Activated naive CD8-positive, alpha-beta T cell treated with anti-CD3 and anti-CD28 coated beads for 36 hours (primary cell): Measurements from ENCODE around the gene ZNF846. TPM values are rescaled to one million over a fixed set of nuclear protein-coding genes. Genes with fewer than 3 reads are reported as not detected.
"Not testable (repeated sequence)": the region's sequence is repeated elsewhere in the genome, so short reads cannot be mapped to it uniquely, and the experiment has no call there.

Source experiments
- DNase-seq: peaks from one replicate; pipeline ENCODE4 v3.0.0; 2021
- H3K27ac Mint-ChIP-seq: one replicate; pipeline ENCODE4 v1.8.0; 2022; ENCODE audit warnings: mild to moderate bottlenecking, moderate library complexity, mixed read lengths
- H3K27me3 Mint-ChIP-seq: one replicate; pipeline ENCODE4 v1.8.0; 2022; ENCODE audit warnings: mild to moderate bottlenecking, mixed read lengths
- H3K36me3 Mint-ChIP-seq: one replicate; pipeline ENCODE4 v1.8.0; 2021; ENCODE audit warnings: mild to moderate bottlenecking, mixed read lengths
- H3K4me1 Mint-ChIP-seq: one replicate; pipeline ENCODE4 v1.8.0; 2021; ENCODE audit warnings: mixed read lengths
- H3K4me3 Mint-ChIP-seq: one replicate; pipeline ENCODE4 v1.8.0; 2022; ENCODE audit warnings: mild to moderate bottlenecking, moderate library complexity, mixed read lengths
- H3K9me3 Mint-ChIP-seq: one replicate; pipeline ENCODE4 v1.8.0; 2022; ENCODE audit warnings: mixed read lengths
- total RNA-seq, 2 experiments: library from RNA; stranded (reverse); gene quantifications; one replicate each; pipeline ENCODE4 v1.2.3, GENCODE V29; 2021

ZNF846 gene
- total RNA-seq, 2 experiments from 2014 or later, result 6.1 to 6.8 TPM

DNA sequence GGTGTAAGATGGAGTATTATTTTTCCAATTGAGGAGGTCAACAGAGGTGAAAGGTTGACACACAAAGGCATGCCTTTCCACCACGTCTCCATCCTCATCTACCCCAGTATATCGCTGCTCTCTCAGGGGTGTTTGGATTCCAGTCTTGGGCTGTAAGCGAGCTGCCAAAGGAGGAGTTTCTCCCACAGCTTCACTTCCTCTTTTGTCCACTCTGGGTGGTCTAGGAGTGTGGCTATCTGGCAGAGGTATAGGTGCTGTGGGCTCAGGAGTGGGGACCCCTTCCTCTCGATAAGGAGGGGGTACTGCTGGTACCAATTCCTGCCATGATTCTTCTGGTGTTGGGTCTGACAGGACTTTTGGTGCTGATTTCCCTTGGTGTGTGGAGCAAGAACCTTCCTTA lies 39.4 kb downstream of the ZNF846 start:
- H3K27me3 Mint-ChIP-seq, result no peaks in the 10 kb centered on the region
- H3K4me1 Mint-ChIP-seq, result no peaks in the 10 kb centered on the region
- peaks cover 2% of the 10 kb centered on the region for H3K36me3 Mint-ChIP-seq
- peaks cover 12% of the 10 kb centered on the region for H3K9me3 Mint-ChIP-seq
- no peak overlapping the region for H3K4me3 Mint-ChIP-seq
- DNase-seq, result no peak
- no peak overlapping the region for H3K27ac Mint-ChIP-seq

DNA sequence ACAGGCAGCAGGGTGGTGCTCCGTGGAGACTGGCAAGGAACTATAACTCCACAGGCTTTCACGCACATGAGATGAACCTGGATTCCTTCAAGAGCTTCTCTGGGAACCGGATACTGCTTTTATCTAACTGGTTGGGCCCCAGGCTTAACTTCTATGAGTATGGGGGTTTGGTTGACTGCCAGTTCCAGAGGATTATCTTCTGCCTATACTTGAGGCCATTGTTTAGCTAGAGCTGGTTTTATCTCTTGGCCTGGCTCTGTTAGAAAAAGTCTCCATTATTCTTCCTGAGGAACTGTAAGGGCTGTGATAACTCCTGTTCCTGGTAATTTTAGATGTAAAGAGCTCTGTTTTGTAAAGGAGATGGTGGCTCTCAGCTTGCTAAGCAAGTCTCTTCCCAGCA lies 40.9 kb downstream of the ZNF846 start:
- H3K36me3 Mint-ChIP-seq, result peaks cover 2% of the 10 kb centered on the region
- no peaks in the 10 kb centered on the region for H3K27me3 Mint-ChIP-seq
- no peak overlapping the region for H3K4me3 Mint-ChIP-seq
- H3K4me1 Mint-ChIP-seq, result no peaks in the 10 kb centered on the region
- DNase-seq, result no peak
- H3K27ac Mint-ChIP-seq, result no peak overlapping the region
- H3K9me3 Mint-ChIP-seq, result peaks cover 22% of the 10 kb centered on the region

DNA sequence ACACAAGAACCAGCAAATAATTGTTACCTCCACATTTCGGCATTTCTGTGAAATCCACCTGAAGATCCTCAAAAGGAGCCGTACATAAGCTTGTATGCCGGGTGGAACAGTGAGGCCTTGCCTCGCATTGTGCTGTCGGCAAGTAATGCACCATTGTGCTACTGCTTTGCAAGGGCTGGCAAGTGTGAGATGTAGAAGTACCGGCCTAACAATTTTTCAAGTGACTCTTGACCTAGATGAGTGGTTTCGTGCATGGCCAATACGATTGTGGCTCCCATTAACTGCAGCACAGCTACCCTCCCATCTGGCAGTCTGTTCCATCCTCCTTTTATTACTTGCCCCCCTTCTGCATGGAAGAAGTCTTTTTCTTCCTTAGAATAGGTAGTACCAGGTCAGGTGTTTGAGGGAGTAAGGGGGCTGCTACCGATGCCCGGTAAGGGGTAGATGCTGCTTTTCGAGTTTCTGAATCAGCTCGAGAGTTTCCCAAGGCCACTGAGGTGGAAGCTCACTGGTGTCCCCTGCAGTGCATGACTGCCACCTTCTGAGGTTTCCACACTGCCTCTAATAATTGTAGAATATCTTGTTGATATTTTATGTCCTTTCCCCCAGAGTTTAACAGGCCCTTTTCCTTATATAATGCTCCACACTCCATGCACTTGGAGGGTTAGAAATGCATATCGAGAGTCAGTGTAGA lies 42.9 kb downstream of the ZNF846 start:
- not testable (repeated sequence) for H3K4me3 Mint-ChIP-seq, H3K27me3 Mint-ChIP-seq, DNase-seq, H3K4me1 Mint-ChIP-seq, H3K36me3 Mint-ChIP-seq, H3K27ac Mint-ChIP-seq
- peaks cover 25% of the 10 kb centered on the region for H3K9me3 Mint-ChIP-seq

DNA sequence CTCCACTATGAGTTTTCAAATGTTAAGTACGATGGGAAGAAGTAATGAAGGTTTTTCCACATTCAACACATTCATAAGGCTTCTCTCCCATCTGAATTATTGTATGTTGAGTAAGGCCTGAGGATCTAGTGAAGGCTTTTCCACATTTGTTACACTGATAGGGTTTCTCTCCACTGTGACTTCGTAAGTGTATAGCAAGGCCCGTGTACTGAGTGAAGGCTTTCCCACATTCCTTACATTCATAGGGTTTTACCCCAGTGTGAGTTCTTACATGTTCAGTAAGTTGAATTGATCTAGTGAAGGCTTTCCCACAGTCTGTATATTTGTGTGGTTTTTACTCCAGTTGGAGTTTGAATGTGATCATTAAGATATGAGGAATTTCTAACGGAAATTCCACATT lies 44.4 kb downstream of the ZNF846 start:
- no peak overlapping the region for H3K27ac Mint-ChIP-seq
- H3K9me3 Mint-ChIP-seq, result peaks cover 25% of the 10 kb centered on the region

DNA sequence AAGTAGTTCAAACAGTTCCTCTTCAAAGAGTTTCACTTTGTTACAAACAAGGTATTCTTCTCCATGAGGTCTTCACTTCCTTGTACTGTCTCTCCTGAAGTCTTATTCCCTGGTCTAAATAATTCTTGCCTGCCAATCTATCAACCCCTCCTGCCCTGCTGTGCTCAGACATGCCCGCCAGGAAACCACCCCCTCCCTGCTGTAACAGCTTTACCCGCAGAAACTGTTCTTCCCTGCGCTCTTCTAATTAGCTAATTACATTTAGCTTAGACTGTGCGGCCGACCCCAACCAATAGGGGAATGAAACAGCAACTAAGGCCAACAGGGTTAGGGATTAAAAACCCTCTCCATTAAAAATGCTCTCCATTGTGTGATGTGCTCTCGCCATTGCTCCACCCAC lies 46.7 kb downstream of the ZNF846 start:
- H3K4me3 Mint-ChIP-seq, result no peak overlapping the region
- H3K4me1 Mint-ChIP-seq, result peaks cover 1% of the 10 kb centered on the region
- H3K36me3 Mint-ChIP-seq, result peaks cover 5% of the 10 kb centered on the region
- peaks cover 25% of the 10 kb centered on the region for H3K9me3 Mint-ChIP-seq
- DNase-seq, result no peak
- H3K27me3 Mint-ChIP-seq, result peaks cover 8% of the 10 kb centered on the region
- no peak overlapping the region for H3K27ac Mint-ChIP-seq

More for the DNA sequence above, 44.4 kb downstream of the ZNF846 start:
- Mint-ChIP-seq H3K4me1 (peaks cover 1% of the 10 kb centered on the region), H3K4me3 (no peak overlapping the region), H3K36me3 (peaks cover 5% of the 10 kb centered on the region), H3K27me3 (peaks cover 4% of the 10 kb centered on the region)
- DNase-seq, result no peak

DNA sequence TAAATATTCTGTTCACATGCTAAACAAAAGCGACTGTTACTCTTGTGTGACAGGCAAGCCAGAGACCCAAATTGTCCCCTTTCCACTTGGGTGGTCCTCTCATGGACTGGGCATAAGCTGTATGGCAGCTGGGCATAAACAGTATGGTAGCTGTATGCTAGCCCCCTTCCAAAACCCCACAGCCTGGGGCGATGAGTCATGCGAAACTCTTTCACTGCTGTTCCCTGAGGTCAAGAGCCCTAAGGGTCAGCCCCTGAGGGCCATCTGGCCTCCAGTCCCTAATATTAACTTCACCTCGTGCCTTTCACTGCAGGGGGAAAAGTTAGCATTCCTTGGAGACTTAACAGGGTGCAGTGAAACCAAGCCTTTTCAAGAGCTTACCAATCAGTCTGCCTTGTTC lies 48.0 kb downstream of the ZNF846 start:
- H3K4me3 Mint-ChIP-seq, result no peak overlapping the region

DNA sequence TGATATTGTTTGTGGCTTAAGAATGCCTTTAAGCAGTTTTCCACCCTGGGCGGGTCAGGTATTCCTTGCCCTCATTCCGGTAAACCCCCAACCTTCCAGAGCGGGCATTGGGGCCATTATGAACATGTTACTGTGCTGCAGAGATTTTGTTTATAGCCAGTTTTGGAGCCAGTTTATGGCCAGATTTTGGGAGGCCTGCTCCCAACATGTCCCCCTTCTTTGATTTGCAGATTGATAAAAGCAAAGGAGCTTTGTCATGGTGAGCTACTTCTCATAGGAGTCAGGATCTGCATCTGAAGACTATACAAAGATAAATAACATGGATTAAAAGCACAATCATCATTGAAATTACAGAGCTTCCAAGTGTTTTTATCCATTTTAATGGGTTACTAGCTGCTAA lies 56.7 kb downstream of the ZNF846 start:
- no peaks in the 10 kb centered on the region for H3K4me1 Mint-ChIP-seq
- H3K27me3 Mint-ChIP-seq, result peaks cover 3% of the 10 kb centered on the region
- no peak for DNase-seq
- peaks cover 29% of the 10 kb centered on the region for H3K9me3 Mint-ChIP-seq
- H3K27ac Mint-ChIP-seq, result no peak overlapping the region
- H3K4me3 Mint-ChIP-seq, result no peak overlapping the region
- H3K36me3 Mint-ChIP-seq, result peaks cover 5% of the 10 kb centered on the region

More for the DNA sequence above, 48.0 kb downstream of the ZNF846 start:
- Mint-ChIP-seq H3K27ac (no peak overlapping the region), H3K36me3 (peaks cover 5% of the 10 kb centered on the region), H3K4me1 (peaks cover 1% of the 10 kb centered on the region), H3K9me3 (peaks cover 25% of the 10 kb centered on the region), H3K27me3 (peaks cover 8% of the 10 kb centered on the region)
- no peak for DNase-seq

DNA sequence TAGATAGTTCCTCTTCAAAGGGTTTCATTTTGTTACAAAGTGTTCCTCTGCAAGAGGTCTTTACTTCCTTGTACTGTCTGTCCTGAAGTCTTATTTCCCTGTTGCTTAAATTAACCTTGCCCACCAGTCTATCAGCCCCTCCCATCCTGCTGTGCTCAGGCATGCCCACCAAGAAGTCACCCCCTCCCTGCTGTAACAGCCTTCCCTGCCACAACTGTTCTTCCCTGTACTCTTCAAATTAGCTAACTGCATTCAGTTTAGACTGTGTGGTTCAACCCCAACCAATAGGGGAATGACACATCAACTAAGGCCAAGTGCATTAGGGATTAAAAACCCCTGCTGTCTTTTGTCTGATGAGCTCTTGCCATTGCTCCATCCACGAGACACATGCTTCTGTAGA lies 59.2 kb downstream of the ZNF846 start:
- Mint-ChIP-seq H3K27ac (no peak overlapping the region), H3K4me3 (no peak overlapping the region), H3K9me3 (peaks cover 29% of the 10 kb centered on the region), H3K4me1 (no peaks in the 10 kb centered on the region), H3K36me3 (peaks cover 5% of the 10 kb centered on the region), H3K27me3 (peaks cover 3% of the 10 kb centered on the region)
- no peak for DNase-seq

DNA sequence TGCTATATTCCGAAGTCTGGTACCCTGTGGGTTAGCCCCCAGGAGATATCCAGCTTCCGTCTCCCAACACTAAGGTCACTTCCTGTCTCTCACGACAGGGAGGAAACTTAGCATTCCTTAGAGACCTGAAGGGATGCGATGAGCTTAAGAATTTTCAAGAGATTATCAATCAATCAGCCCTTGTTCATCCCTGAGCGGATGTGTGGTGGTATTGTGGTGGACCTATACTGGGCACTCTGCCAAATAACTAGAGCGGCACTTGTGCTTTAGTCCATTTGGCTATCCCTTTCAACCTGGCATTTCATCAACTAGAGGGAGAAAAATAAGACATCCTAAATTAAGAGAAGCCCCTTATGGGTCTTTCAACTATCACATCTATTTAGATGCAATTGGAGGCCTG lies 62.7 kb downstream of the ZNF846 start:
- no peak overlapping the region for H3K27ac Mint-ChIP-seq
- no peak overlapping the region for H3K4me3 Mint-ChIP-seq

DNA sequence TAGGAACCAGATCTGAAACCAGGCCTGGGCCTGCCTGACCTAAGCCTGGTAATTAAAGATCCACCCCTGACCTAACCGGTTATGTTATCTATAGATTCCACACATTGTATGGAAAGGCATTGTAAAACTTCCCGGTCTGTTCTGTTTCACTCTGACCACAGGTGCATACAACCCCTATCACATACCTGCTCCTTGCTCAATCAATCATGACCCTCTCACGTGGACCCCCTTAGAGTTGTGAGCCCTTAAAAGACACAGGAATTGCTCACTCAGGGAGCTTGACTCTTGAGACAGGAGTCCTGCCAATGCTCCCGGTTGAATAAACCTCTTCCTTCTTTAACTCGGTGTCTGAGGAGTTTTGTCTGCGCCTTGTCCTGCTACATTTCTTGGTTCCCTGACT lies 66.4 kb downstream of the ZNF846 start:
- Mint-ChIP-seq H3K4me1 (peaks cover 5% of the 10 kb centered on the region), H3K4me3 (no peak overlapping the region), H3K27me3 (no peaks in the 10 kb centered on the region), H3K36me3 (no peaks in the 10 kb centered on the region), H3K27ac (no peak overlapping the region), H3K9me3 (peaks cover 9% of the 10 kb centered on the region)
- DNase-seq, result no peak

More for the DNA sequence above, 62.7 kb downstream of the ZNF846 start:
- no peak for DNase-seq
- Mint-ChIP-seq H3K27me3 (no peaks in the 10 kb centered on the region), H3K4me1 (peaks cover 5% of the 10 kb centered on the region), H3K36me3 (peaks cover 2% of the 10 kb centered on the region), H3K9me3 (peaks cover 10% of the 10 kb centered on the region)

Other genes starting within 250 kb of the ZNF846 start
- gene ZNF426, start 230.1 kb downstream of the ZNF846 start, total RNA-seq, result 10 to 100 TPM; 18.6 to 18.8 TPM
- 10 to 100 TPM; 89.3 to 98.9 TPM for gene ZNF121, start 184.2 kb downstream of the ZNF846 start, total RNA-seq
- 10 to 100 TPM; 28.3 to 32.7 TPM for gene ZNF561, start 147.5 kb downstream of the ZNF846 start, total RNA-seq
- 10 to 100 TPM; 35.4 to 36.6 TPM for gene ZNF562, start 93.6 kb downstream of the ZNF846 start, total RNA-seq
- 10 to 100 TPM; 26.4 to 30.5 TPM for gene FBXL12, start 50.3 kb upstream of the ZNF846 start, total RNA-seq
- 100 to 1,000 TPM; 344 to 347 TPM for gene UBL5, start 59.2 kb upstream of the ZNF846 start, total RNA-seq
- gene PIN1, start 66.6 kb upstream of the ZNF846 start, total RNA-seq, result 10 to 100 TPM; 85.5 to 90.9 TPM
- 1 to 10 TPM; 2.7 to 2.9 TPM for gene OLFM2, start 167.8 kb upstream of the ZNF846 start, total RNA-seq
- under 1 TPM in 1 of 2 experiments, not detected in 1; 0.04 TPM for gene COL5A3, start 241.8 kb upstream of the ZNF846 start, total RNA-seq
- not detected for gene RDH8, start 244.7 kb upstream of the ZNF846 start, total RNA-seq